ENCODE data around the gene GNB1.
A peak's percentile ranks its signal among the peaks of the same experiment; 100 is the strongest.

GNB1 gene

GRCh38 chr1:1782399-1783221 is 108.3 kb downstream of the GNB1 start:
- DNase-seq (ENCODE audit: low read depth in 2 of 2), result no peak

- DNase-seq (ENCODE audit: low read depth in 2 of 2), result no peak
Measured at GRCh38 chr1:1781526-1781903, 109.4 kb downstream of the GNB1 start.

- DNase-seq (ENCODE audit: low read depth in 2 of 2), result no peak
Measured at GRCh38 chr1:1780598-1781525, 110.0 kb downstream of the GNB1 start.

- peak; percentile 31 to 36 for DNase-seq (ENCODE audit: low read depth in 2 of 2)
Measured at GRCh38 chr1:1779691-1780597, 110.9 kb downstream of the GNB1 start.

- no peak for DNase-seq (ENCODE audit: low read depth in 2 of 2)
Measured at GRCh38 chr1:1779320-1779675, 111.6 kb downstream of the GNB1 start.

- DNase-seq (ENCODE audit: low read depth in 2 of 2), result peak; percentile 27 to 59
Measured at GRCh38 chr1:1778663-1779319, 112.1 kb downstream of the GNB1 start.

GRCh38 chr1:1777950-1778662 is 112.8 kb downstream of the GNB1 start, which contains the start of gene NADK:
Gene NADK, minus strand, starts transcription at chr1:1778470. Its CDS starts 13,064 bp downstream, at chr1:1765406.
- DNase-seq (ENCODE audit: low read depth in 2 of 2), result peak; percentile 45 to 56

GRCh38 chr1:1777583-1777899 is 113.3 kb downstream of the GNB1 start:
- DNase-seq (ENCODE audit: low read depth in 2 of 2), result no peak

GRCh38 chr1:1776672-1777582 is 114.0 kb downstream of the GNB1 start:
- no peak for DNase-seq (ENCODE audit: low read depth in 2 of 2)

GRCh38 chr1:1775327-1776226 is 115.3 kb downstream of the GNB1 start:
- no peak for DNase-seq (ENCODE audit: low read depth in 2 of 2)

- no peak for DNase-seq (ENCODE audit: low read depth in 2 of 2)
Measured at GRCh38 chr1:1773874-1774273, 117.0 kb downstream of the GNB1 start.

- DNase-seq (ENCODE audit: low read depth in 2 of 2), result no peak
Measured at GRCh38 chr1:1771096-1771495, 119.8 kb downstream of the GNB1 start.

GRCh38 chr1:1770102-1770501 is 120.8 kb downstream of the GNB1 start:
- no peak for DNase-seq (ENCODE audit: low read depth in 2 of 2)

GRCh38 chr1:1768249-1768992 is 122.5 kb downstream of the GNB1 start:
- DNase-seq (ENCODE audit: low read depth in 2 of 2), result no peak

GRCh38 chr1:1764876-1765470 is 125.9 kb downstream of the GNB1 start:
- no peak for DNase-seq (ENCODE audit: low read depth in 2 of 2)

GRCh38 chr1:1763657-1764621 is 126.9 kb downstream of the GNB1 start:
- no peak for DNase-seq (ENCODE audit: low read depth in 2 of 2)

Measured in stimulated activated CD8-positive, alpha-beta memory T cell treated with anti-CD3 and anti-CD28 coated beads, Interleukin-2, amount 100 ng/mL, for 1 hour (primary cell).